Stimulated activated CD8-positive, alpha-beta memory T cell treated with anti-CD3 and anti-CD28 coated beads, Interleukin-15, amount 100 ng/mL, for 1 hour (primary cell): ENCODE results near the gene SCN9A.
"Not testable (repeated sequence)": the region's sequence is repeated elsewhere in the genome, so short reads cannot be mapped to it uniquely, and the experiment has no call there.

Experiments used
- DNase-seq: peaks from one replicate; pipeline ENCODE4 v3.0.0-alpha.2; 2020; ENCODE audit warnings: low read depth

Gene SCN9A

GRCh38 chr2:166333801-166334200, 41.9 kb downstream of the SCN9A start:
- DNase-seq: no peak

GRCh38 chr2:166332106-166332505, 43.6 kb downstream of the SCN9A start:
- no peak for DNase-seq

GRCh38 chr2:166331468-166331867, 44.3 kb downstream of the SCN9A start:
- no peak for DNase-seq

GRCh38 chr2:166329465-166329864, 46.3 kb downstream of the SCN9A start:
- DNase-seq: no peak

GRCh38 chr2:166328147-166328546, 47.6 kb downstream of the SCN9A start:
- DNase-seq: no peak

- DNase-seq: no peak
These were observed 54.7 kb downstream of the SCN9A start for GRCh38 chr2:166321076-166321475.

GRCh38 chr2:166314022-166314759, 61.6 kb downstream of the SCN9A start:
- no peak for DNase-seq

- DNase-seq: not testable (repeated sequence)
These were observed 62.9 kb downstream of the SCN9A start for GRCh38 chr2:166312863-166313262.

GRCh38 chr2:166307326-166307725, 68.4 kb downstream of the SCN9A start:
- no peak for DNase-seq

- DNase-seq: no peak
These were observed 71.1 kb downstream of the SCN9A start for GRCh38 chr2:166304656-166305055.

GRCh38 chr2:166302036-166302435, 73.7 kb downstream of the SCN9A start:
- DNase-seq: no peak

- DNase-seq: no peak
These were observed 77.8 kb downstream of the SCN9A start for GRCh38 chr2:166297951-166298350.

- no peak for DNase-seq
These were observed 81.8 kb downstream of the SCN9A start for GRCh38 chr2:166293984-166294383.

- DNase-seq: no peak
These were observed 90.5 kb downstream of the SCN9A start for GRCh38 chr2:166285215-166285614.

GRCh38 chr2:166284359-166284758, 91.4 kb downstream of the SCN9A start:
- no peak for DNase-seq

GRCh38 chr2:166282154-166282553, 93.6 kb downstream of the SCN9A start:
- no peak for DNase-seq

- no peak for DNase-seq
These were observed 96.9 kb downstream of the SCN9A start for GRCh38 chr2:166278856-166279255.

- DNase-seq: no peak
These were observed 105.4 kb downstream of the SCN9A start for GRCh38 chr2:166270376-166270775.

- DNase-seq: no peak
These were observed 106.4 kb downstream of the SCN9A start for GRCh38 chr2:166269322-166269721.

GRCh38 chr2:166257859-166258258, 117.9 kb downstream of the SCN9A start:
- DNase-seq: no peak

GRCh38 chr2:166256896-166257295, 118.8 kb downstream of the SCN9A start:
- DNase-seq: no peak

- no peak for DNase-seq
These were observed 126.4 kb downstream of the SCN9A start for GRCh38 chr2:166249318-166249717.

- no peak for DNase-seq
These were observed 128.8 kb downstream of the SCN9A start for GRCh38 chr2:166246901-166247300.

GRCh38 chr2:166242309-166242708, 133.4 kb downstream of the SCN9A start:
- no peak for DNase-seq
